ENCODE data around the gene DNAAF8. TPM values are rescaled to one million over a fixed set of nuclear protein-coding genes. Genes with fewer than 3 reads are reported as not detected.

The DNAAF8 gene
- total RNA-seq, 4 donors from 2014 or later, result 0.42 to 1.7 (median 0.94) TPM

GRCh38 chr16:4798456-4798855 lies 64.1 kb downstream of the DNAAF8 start:
- Histone ChIP-seq H3K4me1 (peaks cover 24 to 27% (median 26%) of the 10 kb centered on the region in 4 donors), H3K36me3 (peaks cover 9 to 54% (median 41%) of the 10 kb centered on the region in 4 donors), H3K27me3 (no peaks in the 10 kb centered on the region), H3K9me3 (no peaks in the 10 kb centered on the region), H3K4me3 (no peak overlapping the region), H3K27ac (replicated peaks in 1 of 4) (no peak overlapping the region)
- intact Hi-C loops (cut with DNase I), result no loop called here
- TF ChIP-seq CTCF (IDR thresholded peaks at IDR 0.05), result no peak
- TF ChIP-seq EP300 (IDR thresholded peaks at IDR 0.05), result no peak
- TF ChIP-seq POLR2AphosphoS5 (IDR thresholded peaks at IDR 0.05), result no peak
- no peak for TF ChIP-seq POLR2A (IDR thresholded peaks at IDR 0.05; ENCODE audit: low read depth)
- WGBS, result 96% methylated on average over 14 of the region's 16 CpGs
- no peak for DNase-seq (ENCODE audit: extremely low spot score)

Small RNAs within 50 kb of the gene (small RNA-seq; reads per million reads assigned to genes)
- 0 reads per million in 3 donors for gene RF00017

Other genes with a start within 250 kb of the DNAAF8 start
- 10 to 100 TPM; 18.3 to 33.4 (median 28.3) TPM for gene CDIP1, start 195.8 kb upstream of the DNAAF8 start, total RNA-seq
- not detected for gene C16orf96, start 178.2 kb upstream of the DNAAF8 start, total RNA-seq
- gene UBALD1, start 119.6 kb upstream of the DNAAF8 start, total RNA-seq, result 10 to 100 TPM; 11.2 to 34.6 (median 17.9) TPM
- 10 to 100 TPM; 40.3 to 75.6 (median 48.5) TPM for gene MGRN1, start 109.7 kb upstream of the DNAAF8 start, total RNA-seq
- gene NUDT16L1, start 41.0 kb upstream of the DNAAF8 start, total RNA-seq, result 10 to 100 TPM; 18.1 to 33.9 (median 24.6) TPM
- gene ANKS3, start 266 bp upstream of the DNAAF8 start, total RNA-seq, result 10 to 100 TPM; 17.0 to 29.0 (median 24.7) TPM
- 10 to 100 TPM in 2 of 4 donors, 1 to 10 TPM in 2; 7.5 to 19.4 (median 13.9) TPM for gene ZNF500, start 32.6 kb downstream of the DNAAF8 start, total RNA-seq
- 1 to 10 TPM in 1 of 4 donors, not detected in 3; 1.7 TPM for gene SEPTIN12, start 53.8 kb downstream of the DNAAF8 start, total RNA-seq
- not detected for gene SMIM22, start 60.8 kb downstream of the DNAAF8 start, total RNA-seq
- 10 to 100 TPM; 43.2 to 97.2 (median 77.6) TPM for gene ROGDI, start 68.1 kb downstream of the DNAAF8 start, total RNA-seq
- 100 to 1,000 TPM in 2 of 4 donors, 10 to 100 TPM in 2; 81.8 to 111 (median 98.8) TPM for gene GLYR1, start 112.8 kb downstream of the DNAAF8 start, total RNA-seq
- gene UBN1, start 112.9 kb downstream of the DNAAF8 start, total RNA-seq, result 10 to 100 TPM; 21.0 to 48.2 (median 41.1) TPM
- gene PPL, start 202.6 kb downstream of the DNAAF8 start, total RNA-seq, result 10 to 100 TPM; 36.3 to 78.4 (median 57.4) TPM
- gene SEC14L5, start 223.8 kb downstream of the DNAAF8 start, total RNA-seq, result 1 to 10 TPM in 2 of 4 donors, under 1 TPM in 2; 0.83 to 1.8 (median 1.1) TPM

All from esophagus muscularis mucosa (tissue), 4 donors.